ENCODE results near the gene TRIM71.

GRCh38 chr3:32815841-32816438 lies 1.9 kb upstream of the TRIM71 start:
- TF ChIP-seq CTCF (IDR thresholded peaks at IDR 0.05) (no peak), EP300 (IDR thresholded peaks at IDR 0.05) (no peak)
